Panc1 (cell line): ENCODE results near the gene PRLH. TPM values are rescaled to one million over a fixed set of nuclear protein-coding genes. Genes with fewer than 3 reads are reported as not detected.

Experiments used
- ATAC-seq: fragments of 200-7000 bp; cut with Tn5 transposase; 2 replicates; pipeline ENCODE4 v1.9.1; 2020; ENCODE audit warnings: mild to moderate bottlenecking, moderate library complexity
- BruUV-seq: library from RNA; stranded (reverse); fragments of 400-500 nt; replicated peaks from 2 replicates; lab custom pipeline; 2021; lab: Mats Ljungman, UMichigan
- CTCF ChIA-PET: fragments of 300-600 bp; sonication (Branson Sonifier 250); formaldehyde crosslinking; loops from one replicate; lab custom pipeline; 2022; ENCODE audit warnings: antibody characterized with exemption; lab: Charles Lee
- POLR2A ChIA-PET: fragments of 300-600 bp; sonication (Branson Sonifier 250); formaldehyde crosslinking; loops from one replicate; lab custom pipeline; 2022; ENCODE audit warnings: antibody characterized with exemption; lab: Charles Lee
- DNase-seq: peaks from one replicate; pipeline ENCODE4 v3.0.0-alpha.2; 2010; ENCODE audit warnings: low read depth, low spot score
- H3K27ac ChIP-seq: 2 replicates; pipeline ENCODE4 v1.5.1; 2011; ENCODE audit warnings: mild to moderate bottlenecking, low read length, inconsistent platforms
- H3K27me3 ChIP-seq: fragments of 200-500 bp; sonication (Bioruptor generic); 2 replicates; pipeline ENCODE4 v1.6.0; 2014; ENCODE audit warnings: low read length, inconsistent platforms; ENCODE audit not compliant: control insufficient read depth, insufficient read depth
- H3K36me3 ChIP-seq: fragments of 200-500 bp; sonication (Bioruptor generic); 2 replicates; pipeline ENCODE4 v1.5.1; 2014; ENCODE audit warnings: inconsistent platforms, mild to moderate bottlenecking, low read length, moderate library complexity; ENCODE audit not compliant: control insufficient read depth, insufficient read depth
- H3K4me1 ChIP-seq: 2 replicates; pipeline ENCODE4 v1.5.1; 2011; ENCODE audit warnings: inconsistent platforms, mild to moderate bottlenecking, low read length, moderate library complexity; ENCODE audit not compliant: control insufficient read depth, insufficient read depth
- H3K4me3 ChIP-seq, 2 experiments: 2 replicates each; pipeline ENCODE4 v1.5.1; 2011 to 2012; ENCODE audit warnings: low read depth in 2 of 2, low read length in 2 of 2, mild to moderate bottlenecking in 2 of 2, inconsistent platforms in 1 of 2, moderate library complexity in 1 of 2
- H3K9me3 ChIP-seq: fragments of 200-500 bp; sonication (Bioruptor generic); 2 replicates; pipeline ENCODE4 v1.5.1; 2014; ENCODE audit warnings: low read depth, mild to moderate bottlenecking, inconsistent platforms, low read length, moderate library complexity; ENCODE audit not compliant: control insufficient read depth, insufficient read depth
- CTCF ChIP-seq: fragments of 450-650 bp; IDR thresholded peaks from 2 replicates; pipeline ENCODE4 v1.5.1; 2017; ENCODE audit warnings: mild to moderate bottlenecking
- POLR2AphosphoS5 ChIP-seq: IDR thresholded peaks from 2 replicates; pipeline ENCODE4 v1.6.1; 2012; ENCODE audit warnings: mild to moderate bottlenecking, low read depth, low read length, moderate library complexity
- REST ChIP-seq, 2 experiments: IDR thresholded peaks; 2 replicates each; pipeline ENCODE4 v1.6.1; 2011 to 2012; ENCODE audit warnings: low read depth in 2 of 2, control low read depth in 1 of 2, low read length in 1 of 2, mild to moderate bottlenecking in 1 of 2, moderate library complexity in 1 of 2; ENCODE audit not compliant: insufficient read depth in 1 of 2
- SIN3A ChIP-seq: IDR thresholded peaks from 2 replicates; pipeline ENCODE4 v1.6.1; 2012; ENCODE audit warnings: low read depth, mild to moderate bottlenecking, low read length, moderate library complexity, borderline replicate concordance; ENCODE audit not compliant: insufficient read depth
- TCF7L2 ChIP-seq: IDR thresholded peaks from 2 replicates; pipeline ENCODE4 v1.6.1; 2011; ENCODE audit warnings: mild to moderate bottlenecking, low read depth, low read length, inconsistent platforms
- in situ Hi-C: cut with HindIII; loops from 2 replicates; pipeline ENCODE4 v1.10.0; 2016; ENCODE audit warnings: low sequenced_read_pairs, low pct_unique_long_range_greater_than_20kb
- intact Hi-C: fragments of 100-400 bp; cut with micrococcal nuclease; formaldehyde crosslinking; loops from one replicate; pipeline ENCODE4 v1.10.0; 2022; ENCODE audit not compliant: unreplicated experiment
- total RNA-seq: library from RNA; stranded (reverse); gene quantifications from one replicate; pipeline ENCODE4 v1.2.1, GENCODE V29; 2021; ENCODE audit not compliant: unreplicated experiment

The PRLH gene
- total RNA-seq, 1 experiment from 2014 or later: not detected

- ChIA-PET CTCF (interaction anchor here (0.5 to 0.6 kb wide), 2 partner anchors 23 to 344 kb away, joined by 3 to 5 read pairs; no protein-coding TSS in a partner anchor), POLR2A (no interaction called here)
- Histone ChIP-seq H3K27ac (no peak overlapping the region), H3K27me3 (no peaks in the 10 kb centered on the region), H3K9me3 (no peaks in the 10 kb centered on the region), H3K4me3 (no peak overlapping the region), H3K4me1 (no peaks in the 10 kb centered on the region), H3K36me3 (no peaks in the 10 kb centered on the region)
- TF ChIP-seq TCF7L2 (no peak), REST (IDR thresholded peaks at IDR 0.05; ENCODE audit: insufficient read depth in 1 of 2, low read depth in 2 of 2, low read length in 1 of 2) (no peak), SIN3A (no peak), CTCF (no peak)
- no TSS peak for BruUV-seq
- ATAC-seq: no peak
- intact Hi-C loops: no loop called here
- in situ Hi-C loops: no loop called here
- no peak for DNase-seq
These were observed 30.8 kb upstream of the PRLH start for GRCh38 chr2:237535385-237536082.

DNA sequence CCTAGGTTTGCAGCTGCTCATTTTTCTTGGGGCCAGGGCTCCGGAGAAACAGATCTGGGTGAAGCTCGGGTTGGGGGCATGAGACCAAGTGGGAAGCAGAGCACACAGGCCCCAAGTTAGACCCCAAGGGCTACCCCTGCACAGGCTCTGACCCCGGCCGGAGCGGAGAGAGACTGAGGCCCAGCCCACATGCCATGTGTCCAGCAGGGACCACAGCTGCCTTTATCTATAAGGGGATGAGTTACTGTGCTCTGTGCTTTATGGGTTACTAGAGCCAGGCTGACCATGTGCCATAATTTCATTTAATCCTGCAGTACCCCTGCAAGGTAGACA is 30.3 kb upstream of the PRLH start:
- in situ Hi-C loops (no loop called here), intact Hi-C loops (no loop called here)
- POLR2A ChIA-PET: no interaction called here
- Histone ChIP-seq H3K4me1 (no peaks in the 10 kb centered on the region), H3K27me3 (no peaks in the 10 kb centered on the region), H3K9me3 (no peaks in the 10 kb centered on the region), H3K36me3 (no peaks in the 10 kb centered on the region), H3K4me3 (no peak overlapping the region), H3K27ac (no peak overlapping the region)
- BruUV-seq: no TSS peak
- ATAC-seq: no peak
- CTCF ChIA-PET: no interaction called here
- no peak for DNase-seq
- TF ChIP-seq CTCF: no peak
- no peak for TF ChIP-seq TCF7L2
- TF ChIP-seq SIN3A: no peak
- no peak for TF ChIP-seq POLR2AphosphoS5
- TF ChIP-seq REST (IDR thresholded peaks at IDR 0.05; ENCODE audit: insufficient read depth in 1 of 2, low read depth in 2 of 2, low read length in 1 of 2): no peak
